ENCODE measurements around the gene BCL2L1. TPM values are rescaled to one million over a fixed set of nuclear protein-coding genes. Genes with fewer than 3 reads are reported as not detected.

The BCL2L1 gene
- total and polyA plus RNA-seq, 2 donors (not counting 3 experiments of a cell fraction or from before 2014, with no cell fraction given): 78.0 to 101 TPM

DNA sequence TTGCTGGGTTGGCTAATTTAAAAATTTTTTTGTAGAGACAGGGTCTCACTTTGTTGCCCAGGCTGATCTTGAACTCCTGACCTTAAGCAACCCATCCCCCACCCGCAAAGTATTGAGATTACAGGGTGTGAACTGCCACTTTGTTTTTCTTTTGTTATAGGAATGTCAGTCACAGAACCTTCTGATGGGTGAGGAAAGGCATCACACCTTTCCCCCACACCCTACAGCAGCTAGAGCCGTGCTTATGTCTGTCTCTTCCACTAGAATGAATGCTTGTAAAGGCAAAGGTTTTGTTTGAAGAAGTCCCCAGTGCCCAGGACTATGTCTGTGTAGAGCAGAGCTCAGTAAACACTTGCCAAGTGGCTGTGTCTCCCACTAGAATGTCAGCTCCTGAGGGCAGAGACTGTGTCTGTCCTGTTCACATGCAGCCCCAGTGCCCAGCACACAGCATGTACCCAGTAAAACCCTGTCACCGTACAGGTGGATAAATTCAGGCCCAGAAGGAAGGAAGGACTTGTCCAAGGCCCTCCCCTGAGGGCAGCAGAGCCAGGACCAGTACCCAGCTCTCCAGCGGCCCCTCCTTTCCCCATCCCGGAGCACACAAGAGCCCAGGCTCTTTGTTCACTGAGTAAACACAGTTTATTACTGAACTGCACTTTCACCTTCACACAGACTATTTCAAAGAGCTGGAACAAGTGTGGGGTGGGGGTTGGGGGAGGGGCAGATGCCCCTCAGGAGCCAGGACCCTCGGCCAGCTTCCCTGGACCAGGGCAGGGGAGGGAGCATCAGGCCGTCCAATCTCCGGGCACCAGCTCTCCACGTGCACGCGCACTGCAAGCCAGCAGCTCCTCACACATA is 58.6 kb downstream of the BCL2L1 start:
- H3K9me1 ChIP-seq (replicated peaks; ENCODE audit: control insufficient read depth, extremely low read depth, insufficient read depth, low read length): no peaks in the 10 kb centered on the region
- FAIRE-seq (no peak), DNase-seq (ENCODE audit: low read depth, low spot score) (no peak)
- no peak overlapping the region for H3K4me3 ChIP-seq (replicated peaks in 1 of 3; ENCODE audit: insufficient read depth in 1 of 3, low read depth in 1 of 3, low read length in 3 of 3)
- peaks cover 4 to 22% of the 10 kb centered on the region in 2 experiments for H3K36me3 ChIP-seq (ENCODE audit: control insufficient read depth in 2 of 2, extremely low read depth in 1 of 2, insufficient read depth in 2 of 2, low read length in 2 of 2)
- no peak overlapping the region for H3K27ac ChIP-seq (ENCODE audit: insufficient read depth, low read depth, low read length)
- ChIA-PET POLR2A (interaction anchor here (0.5 to 0.8 kb wide), 4 partner anchors 9 to 55 kb away, joined by 3 read pairs; no protein-coding TSS in a partner anchor), CTCF (interaction anchor here (1.0 to 10.4 kb wide), 8 partner anchors 11 to 75 kb away, joined by 3 to 658 read pairs (median 4); partner anchors contain the start of genes BCL2L1 and TPX2)
- H3K4me1 ChIP-seq (ENCODE audit: control insufficient read depth, extremely low read depth, insufficient read depth, low read length): peaks cover 8% of the 10 kb centered on the region
- H3K9me3 ChIP-seq (replicated peaks; ENCODE audit: control insufficient read depth, insufficient read depth, low read length): no peaks in the 10 kb centered on the region
- H3K4me2 ChIP-seq (ENCODE audit: insufficient read depth, low read length): no peak overlapping the region
- H2AFZ ChIP-seq (ENCODE audit: low read depth, low read length): no peak overlapping the region
- TF ChIP-seq POLR2AphosphoS5 (IDR thresholded peaks at IDR 0.05; ENCODE audit: insufficient read depth, low read depth, low read length) (peak; percentile 23), GATA2 (IDR thresholded peaks at IDR 0.05; ENCODE audit: insufficient read depth, insufficient read length, low read depth, low read length) (no peak)
- dilution Hi-C loops (cut with MboI; ENCODE audit: extremely low pct_ligation_motif_present, low sequenced_read_pairs): no loop called here
- H3K27me3 ChIP-seq (ENCODE audit: control insufficient read depth in 2 of 2, insufficient read depth in 2 of 2, low read length in 2 of 2): no peaks in the 10 kb centered on the region
- intact Hi-C loops (cut with micrococcal nuclease): no loop called here
- no peak overlapping the region for H3K9ac ChIP-seq (replicated peaks; ENCODE audit: extremely low read depth, insufficient read depth, low read length)
- H3K79me2 ChIP-seq (ENCODE audit: control insufficient read depth, insufficient read depth, low read length): peaks cover 17% of the 10 kb centered on the region
- no TSS peak for BruUV-seq (replicated peaks)
- H4K20me1 ChIP-seq (replicated peaks; ENCODE audit: control insufficient read depth, extremely low read depth, insufficient read depth, low read length): no peaks in the 10 kb centered on the region

DNA sequence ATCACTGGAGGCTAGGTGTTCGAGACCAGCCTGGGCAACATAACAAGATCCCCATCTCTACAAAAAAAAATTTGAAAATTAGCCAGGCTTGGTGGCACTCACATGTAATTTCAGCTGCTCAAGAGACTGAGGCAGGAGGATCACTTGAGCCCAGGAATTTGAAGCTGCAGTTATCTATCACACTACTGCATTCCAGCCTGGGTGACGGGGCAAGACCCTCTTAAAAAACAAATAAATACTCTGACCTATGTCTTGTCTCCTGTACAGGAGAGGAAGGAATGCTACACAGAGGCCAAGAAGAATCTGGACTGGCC is 59.2 kb downstream of the BCL2L1 start:
- H3K9ac ChIP-seq (replicated peaks; ENCODE audit: extremely low read depth, insufficient read depth, low read length): no peak overlapping the region
- no peaks in the 10 kb centered on the region for H3K9me1 ChIP-seq (replicated peaks; ENCODE audit: control insufficient read depth, extremely low read depth, insufficient read depth, low read length)
- DNase-seq (ENCODE audit: low read depth, low spot score): no peak
- peaks cover 8% of the 10 kb centered on the region for H3K4me1 ChIP-seq (ENCODE audit: control insufficient read depth, extremely low read depth, insufficient read depth, low read length)
- peaks cover 14% of the 10 kb centered on the region for H3K79me2 ChIP-seq (ENCODE audit: control insufficient read depth, insufficient read depth, low read length)
- no peak overlapping the region for H3K4me2 ChIP-seq (ENCODE audit: insufficient read depth, low read length)
- H2AFZ ChIP-seq (ENCODE audit: low read depth, low read length): no peak overlapping the region
- no peak for FAIRE-seq
- H3K27me3 ChIP-seq (ENCODE audit: control insufficient read depth in 2 of 2, insufficient read depth in 2 of 2, low read length in 2 of 2): no peaks in the 10 kb centered on the region
- H3K4me3 ChIP-seq (replicated peaks in 1 of 3; ENCODE audit: insufficient read depth in 1 of 3, low read depth in 1 of 3, low read length in 3 of 3): no peak overlapping the region
- H3K36me3 ChIP-seq (ENCODE audit: control insufficient read depth in 2 of 2, extremely low read depth in 1 of 2, insufficient read depth in 2 of 2, low read length in 2 of 2): peaks cover 4 to 22% of the 10 kb centered on the region in 2 experiments
- no TSS peak for BruUV-seq (replicated peaks)
- H3K9me3 ChIP-seq (replicated peaks; ENCODE audit: control insufficient read depth, insufficient read depth, low read length): no peaks in the 10 kb centered on the region
- TF ChIP-seq GATA2 (IDR thresholded peaks at IDR 0.05; ENCODE audit: insufficient read depth, insufficient read length, low read depth, low read length) (no peak), CTCF (IDR thresholded peaks at IDR 0.05; ENCODE audit: extremely low read depth in 1 of 2, insufficient read depth in 1 of 2, low read depth in 1 of 2, low read length in 2 of 2) (no peak), POLR2A (IDR thresholded peaks at IDR 0.05; ENCODE audit: low read depth, low read length) (no peak), FOS (IDR thresholded peaks at IDR 0.05; ENCODE audit: borderline replicate concordance, insufficient read depth, low read length) (no peak), POLR2AphosphoS5 (IDR thresholded peaks at IDR 0.05; ENCODE audit: insufficient read depth, low read depth, low read length) (no peak), EZH2 (IDR thresholded peaks at IDR 0.05; ENCODE audit: borderline replicate concordance, low read depth, low read length, severe bottlenecking) (no peak), JUN (IDR thresholded peaks at IDR 0.05; ENCODE audit: borderline replicate concordance, insufficient read depth, insufficient read length, low read depth) (no peak), MYC (IDR thresholded peaks at IDR 0.05; ENCODE audit: low read depth, low read length) (no peak)
- TF ChIP-seq, protein P1, sequence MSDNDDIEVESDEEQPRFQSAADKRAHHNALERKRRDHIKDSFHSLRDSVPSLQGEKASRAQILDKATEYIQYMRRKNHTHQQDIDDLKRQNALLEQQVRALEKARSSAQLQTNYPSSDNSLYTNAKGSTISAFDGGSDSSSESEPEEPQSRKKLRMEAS (IDR thresholded peaks at IDR 0.05; ENCODE audit: insufficient read depth, insufficient read length): no peak
- no peak overlapping the region for H3K27ac ChIP-seq (ENCODE audit: insufficient read depth, low read depth, low read length)
- intact Hi-C loops (cut with micrococcal nuclease) (no loop called here), dilution Hi-C loops (cut with MboI; ENCODE audit: extremely low pct_ligation_motif_present, low sequenced_read_pairs) (no loop called here)
- POLR2A ChIA-PET: interaction anchor here (0.6 to 0.8 kb wide), 2 partner anchors 36 to 55 kb away, joined by 3 read pairs; no protein-coding TSS in a partner anchor
- CTCF ChIA-PET: interaction anchor here (1.0 to 10.4 kb wide), 4 partner anchors 11 to 57 kb away, joined by 4 to 658 read pairs (median 28); partner anchors contain the start of gene BCL2L1
- no peaks in the 10 kb centered on the region for H4K20me1 ChIP-seq (replicated peaks; ENCODE audit: control insufficient read depth, extremely low read depth, insufficient read depth, low read length)

All from endothelial cell of umbilical vein (primary cell).